GM19328 (cell line): ENCODE results near the gene C20orf202.
"Not testable (repeated sequence)": the region's sequence is repeated elsewhere in the genome, so short reads cannot be mapped to it uniquely, and the experiment has no call there.

Experiments
- ATAC-seq: cut with Tn5 transposase; IDR thresholded peaks from one replicate; pipeline ENCODE4 v1.9.1; 2021; ENCODE audit warnings: mild to moderate bottlenecking, moderate library complexity; ENCODE audit not compliant: unreplicated experiment

C20orf202 gene

DNA sequence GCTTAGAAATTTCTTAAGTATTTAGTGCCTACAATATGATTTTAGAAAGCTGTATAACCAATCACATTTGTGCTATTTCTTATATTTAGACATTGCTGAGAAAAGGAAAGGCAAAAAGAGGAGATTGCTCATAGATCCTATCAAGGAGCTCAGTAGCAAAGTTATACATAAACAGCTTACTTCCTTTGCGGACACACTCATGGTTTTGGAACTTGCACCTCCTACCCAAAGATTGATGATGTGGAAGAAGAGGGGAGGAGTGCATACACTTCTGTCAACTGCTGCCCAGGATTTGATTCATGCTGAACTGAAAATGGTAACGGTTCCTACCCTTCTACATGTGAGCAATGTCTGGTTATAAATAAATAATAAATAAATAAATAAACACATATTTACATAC, 39.3 kb downstream of the C20orf202 start:
- no peak for ATAC-seq

- ATAC-seq, result no peak
Measured at GRCh38 chr20:1245578-1245977, 42.3 kb downstream of the C20orf202 start.

DNA sequence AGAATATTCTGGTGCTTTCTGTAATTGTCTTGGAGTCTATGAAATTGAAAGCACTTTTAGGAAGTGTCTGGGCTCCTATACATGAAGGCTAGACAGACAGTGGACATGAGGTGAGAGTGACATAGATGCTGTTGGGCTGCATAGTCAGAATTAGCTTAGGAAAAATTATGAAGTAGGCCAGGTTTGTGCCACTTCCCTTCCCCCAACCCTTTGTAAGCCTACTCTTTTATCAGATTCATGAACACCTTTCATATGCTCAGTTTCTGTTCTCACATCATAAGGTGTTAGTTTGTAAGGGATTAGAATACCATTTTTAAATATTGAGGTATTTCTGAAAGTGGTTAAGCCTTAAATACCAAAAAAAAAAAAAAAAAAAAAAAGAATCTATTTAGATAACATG, 44.4 kb downstream of the C20orf202 start:
- ATAC-seq, result no peak

DNA sequence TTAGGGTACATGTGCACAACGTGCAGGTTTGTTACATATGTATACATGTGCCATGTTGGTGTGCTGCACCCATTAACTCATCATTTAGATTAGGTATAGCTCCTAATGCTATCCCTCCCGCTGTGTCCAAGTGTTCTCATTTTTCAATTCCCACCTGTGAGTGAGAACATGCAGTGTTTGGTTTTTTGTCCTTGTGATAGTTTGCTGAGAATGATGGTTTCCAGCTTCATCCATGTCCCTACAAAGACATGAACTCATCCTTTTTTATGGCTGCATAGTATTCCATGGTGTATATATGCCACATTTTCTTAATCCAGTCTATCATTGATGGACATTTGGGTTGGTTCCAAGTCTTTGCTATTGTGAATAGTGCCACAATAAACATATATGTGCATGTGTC, 47.0 kb downstream of the C20orf202 start:
- ATAC-seq, result not testable (repeated sequence)

DNA sequence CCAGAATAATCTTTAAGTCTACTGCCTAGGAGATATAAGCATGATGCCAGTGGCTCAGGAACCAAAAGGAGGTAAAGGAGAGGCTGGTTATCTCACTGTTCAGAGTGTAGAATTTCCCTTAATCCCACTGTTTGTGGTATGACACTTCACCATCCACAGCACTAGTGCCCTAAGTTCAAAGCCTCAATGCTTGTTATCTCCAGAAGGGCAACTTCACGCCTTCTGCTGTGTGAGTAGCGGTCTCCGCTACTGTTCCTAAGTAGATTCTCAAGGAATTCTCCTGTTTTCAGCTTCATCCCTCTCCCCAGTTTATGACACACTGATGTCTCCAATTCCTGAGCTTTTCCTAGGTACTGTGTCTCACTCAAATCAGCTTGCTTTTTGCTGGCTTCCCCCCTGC, 49.2 kb downstream of the C20orf202 start:
- no peak for ATAC-seq

GRCh38 chr20:1254254-1254653, 51.0 kb downstream of the C20orf202 start:
- ATAC-seq, result no peak

DNA sequence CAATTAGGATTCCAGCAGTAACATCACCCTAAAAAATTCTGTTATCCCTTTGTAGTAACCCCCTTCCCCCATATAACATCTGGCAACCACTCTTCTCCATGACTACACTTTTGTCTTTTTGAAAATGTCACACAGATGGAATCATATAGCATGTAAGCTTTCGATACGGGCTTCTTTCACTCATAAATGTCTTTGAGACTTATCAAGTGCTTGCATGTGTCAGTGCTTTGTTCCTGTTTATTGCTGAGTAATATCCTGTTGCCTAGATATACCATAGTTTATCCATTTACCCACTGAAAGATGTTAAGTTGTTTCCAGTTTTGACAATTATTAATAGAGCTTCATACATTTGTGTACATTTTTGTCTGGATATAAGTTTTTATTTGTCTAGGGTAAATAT, 52.4 kb downstream of the C20orf202 start:
- no peak for ATAC-seq
